ENCODE data around the gene BTBD17.

GRCh38 chr17:74407384-74407783 is 45.7 kb upstream of the BTBD17 start:
- no peak for TF ChIP-seq POLR2A (IDR thresholded peaks at IDR 0.05; ENCODE audit: low read depth, low read length)
- no peak for TF ChIP-seq POLR2AphosphoS5 (IDR thresholded peaks at IDR 0.05; ENCODE audit: low read depth, low read length)
